SK-N-MC (cell line): Measurements from ENCODE around the gene METAP2.

ENCODE experiments used
- EZH2 ChIP-seq: fragments of 200-600 bp; sonication (generic); IDR thresholded peaks from one replicate; pipeline ENCODE4 v1.6.1; 2017; ENCODE audit warnings: antibody characterized with exemption
- FOXP2 ChIP-seq: optimal IDR thresholded peaks from 2 replicates; pipeline ENCODE3; 2011; ENCODE audit warnings: mild to moderate bottlenecking, moderate library complexity; ENCODE audit not compliant: insufficient read depth; ENCODE audit errors: extremely low read length, control extremely low read depth
- POLR2AphosphoS5 ChIP-seq: IDR thresholded peaks from 2 replicates; pipeline ENCODE4 v1.6.1; 2012; ENCODE audit warnings: mild to moderate bottlenecking, low read depth, low read length, borderline replicate concordance

DNA sequence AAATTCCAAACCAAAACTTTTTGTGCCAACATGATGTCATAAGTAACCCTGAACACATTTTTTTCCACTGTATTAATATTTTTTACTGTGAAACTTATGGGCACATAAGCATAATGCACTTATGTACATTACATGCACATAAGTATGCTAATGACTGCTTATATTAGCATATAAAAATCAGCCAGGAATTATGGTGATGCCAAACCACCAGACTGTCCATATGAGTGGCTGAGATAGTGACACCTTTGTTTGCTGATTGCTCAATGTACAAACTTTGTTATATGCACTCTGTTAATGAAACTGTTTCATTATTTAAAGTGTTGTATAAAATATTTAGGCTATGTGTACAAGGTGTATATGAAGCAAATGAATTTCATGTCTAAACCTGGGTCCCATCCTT, 45.0 kb downstream of the METAP2 start:
- TF ChIP-seq FOXP2 (no peak), EZH2 (no peak), POLR2AphosphoS5 (no peak)
